DMS 273 treated with DMSO at 0.1 percent for 48 hours (cell line): Measurements from ENCODE around the gene GAK.

Experiments used
- DNase-seq: peaks from one replicate; lab custom pipeline; 2025; lab: John Stamatoyannopoulos, UW

The GAK gene

DNA sequence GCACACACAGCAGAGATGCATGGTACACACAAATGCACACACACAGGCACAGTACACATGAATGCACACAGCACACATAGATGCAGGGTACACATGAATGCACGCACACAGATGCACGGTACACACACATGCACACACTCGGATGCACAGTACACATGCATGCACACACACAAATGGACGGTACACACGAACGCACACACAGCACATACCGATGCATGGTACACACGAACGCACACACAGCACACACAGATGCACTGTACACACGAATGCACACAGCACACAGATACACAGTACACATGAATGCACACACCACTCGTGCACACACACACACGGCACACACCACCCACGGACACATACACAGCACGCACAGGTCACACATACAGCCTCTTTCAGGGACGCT, 62.3 kb downstream of the GAK start:
- DNase-seq, result no peak

DNA sequence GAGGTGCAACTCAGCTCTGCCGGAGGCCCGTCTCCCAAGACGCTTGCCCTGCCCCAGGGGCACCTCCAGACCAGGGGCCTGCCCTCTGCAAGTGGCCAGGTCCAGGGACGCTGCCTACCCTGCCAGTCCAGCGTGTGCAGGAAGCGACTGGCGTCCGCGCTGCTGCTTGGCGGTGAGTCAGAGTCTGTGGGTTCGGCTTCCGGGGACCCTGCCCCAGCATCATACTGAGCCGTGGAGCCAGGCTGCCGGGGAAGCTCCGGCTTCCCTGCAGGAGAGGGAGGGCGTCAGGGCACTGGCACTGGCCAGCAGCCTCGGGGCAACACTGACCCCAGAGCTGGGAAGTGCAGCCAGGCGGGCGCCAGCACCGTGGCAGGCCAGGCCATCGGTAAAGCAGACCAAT, 63.7 kb downstream of the GAK start:
- no peak for DNase-seq

DNA sequence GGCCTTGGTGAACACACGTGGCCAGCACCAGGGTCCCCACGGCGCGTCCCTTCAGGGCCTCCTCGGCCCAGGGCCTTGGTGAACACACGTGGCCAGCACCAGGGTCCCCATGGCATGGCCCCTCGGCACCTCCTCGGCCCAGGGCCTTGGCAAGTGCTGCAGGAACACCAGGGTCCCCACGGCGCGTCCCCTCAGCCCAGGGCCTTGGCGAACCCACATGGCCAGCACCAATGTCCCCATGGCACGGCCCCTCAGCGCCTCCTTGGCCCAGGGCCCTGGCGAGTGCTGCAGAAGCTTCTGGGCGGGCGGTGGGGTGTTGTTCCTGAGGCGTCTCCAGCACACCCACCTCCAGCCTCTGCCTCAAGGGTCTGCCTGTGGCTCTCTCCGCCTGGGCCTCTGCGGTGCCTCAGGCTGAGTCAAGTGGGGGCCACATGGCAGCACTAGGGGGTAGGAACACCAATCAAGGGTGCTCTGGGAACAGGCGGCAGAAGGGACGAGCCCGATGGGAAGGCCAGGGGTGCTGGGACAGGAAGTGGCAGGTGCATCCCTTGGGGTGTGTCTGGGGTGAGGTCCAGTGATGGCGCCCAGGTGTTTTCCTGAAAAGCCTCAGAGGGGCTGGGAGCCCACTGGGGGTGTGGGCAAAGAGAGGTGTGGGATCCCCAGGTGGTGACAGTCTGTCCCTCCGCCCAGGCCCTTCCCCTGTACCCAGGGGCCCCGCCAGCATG, 64.4 kb downstream of the GAK start:
- no peak for DNase-seq

DNA sequence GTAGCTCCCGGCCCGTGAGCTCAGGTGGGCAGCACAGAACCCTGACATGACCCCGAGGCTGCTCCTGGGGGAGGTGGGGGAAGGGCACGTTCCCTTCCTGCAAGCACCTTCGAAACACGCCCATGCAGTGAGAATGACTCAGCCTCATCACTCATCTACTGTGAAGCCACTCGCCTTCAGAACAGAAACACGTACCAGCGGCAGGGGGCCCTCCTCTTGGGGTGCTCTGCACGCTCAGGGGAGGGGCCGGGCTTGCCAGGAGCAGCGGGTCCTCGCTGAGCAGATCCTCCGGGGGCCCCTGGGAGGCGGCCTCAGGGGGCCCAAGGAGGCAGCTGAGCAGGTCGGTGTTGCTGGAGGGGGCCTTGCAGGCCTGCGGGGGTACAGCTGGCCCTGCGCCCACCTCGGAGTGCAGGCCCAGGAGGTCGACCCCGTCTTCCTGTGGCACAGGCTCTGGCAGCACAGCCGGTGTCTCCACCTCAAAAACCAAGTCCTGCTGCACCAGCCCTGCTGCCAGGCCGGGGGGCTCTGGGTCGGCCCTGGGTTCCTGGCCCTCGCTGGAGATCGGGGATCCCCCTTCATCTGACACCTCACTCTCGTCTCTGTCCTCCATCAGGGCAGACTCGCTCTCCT, 65.2 kb downstream of the GAK start:
- DNase-seq, result no peak

DNA sequence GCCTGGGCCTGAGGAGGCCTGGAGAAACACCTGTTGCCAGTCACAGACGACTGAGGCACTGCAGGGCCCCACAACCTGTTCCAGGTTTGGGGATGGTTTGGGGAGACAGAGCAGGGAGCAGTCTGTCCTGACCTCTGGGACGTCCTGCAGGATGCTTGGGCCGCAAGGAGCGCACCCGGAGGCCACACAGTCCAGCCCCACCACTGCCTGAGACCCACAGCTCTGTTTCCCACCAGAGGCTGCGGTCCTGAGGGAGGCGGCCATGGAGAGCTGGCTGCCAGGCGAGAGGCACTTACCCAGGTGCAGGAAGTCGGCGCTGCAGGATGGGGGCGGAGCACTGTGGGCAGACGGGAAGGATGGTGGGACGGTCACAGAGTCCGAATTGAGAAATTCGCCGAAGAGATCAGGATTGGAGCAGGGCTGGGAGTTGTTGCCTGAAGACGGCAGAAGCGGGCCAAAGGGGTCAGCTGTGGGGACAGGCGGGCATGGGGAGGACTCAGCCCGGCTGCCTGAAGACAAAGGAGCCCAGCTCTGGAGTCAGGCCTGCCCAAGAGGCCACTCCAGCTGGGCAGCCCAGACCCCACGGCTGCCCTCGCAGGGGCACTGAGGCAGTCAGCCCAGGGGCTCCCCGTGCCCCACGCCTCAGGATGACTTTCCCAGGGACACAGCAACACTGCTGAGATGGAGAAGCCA, 65.9 kb downstream of the GAK start:
- DNase-seq, result no peak

DNA sequence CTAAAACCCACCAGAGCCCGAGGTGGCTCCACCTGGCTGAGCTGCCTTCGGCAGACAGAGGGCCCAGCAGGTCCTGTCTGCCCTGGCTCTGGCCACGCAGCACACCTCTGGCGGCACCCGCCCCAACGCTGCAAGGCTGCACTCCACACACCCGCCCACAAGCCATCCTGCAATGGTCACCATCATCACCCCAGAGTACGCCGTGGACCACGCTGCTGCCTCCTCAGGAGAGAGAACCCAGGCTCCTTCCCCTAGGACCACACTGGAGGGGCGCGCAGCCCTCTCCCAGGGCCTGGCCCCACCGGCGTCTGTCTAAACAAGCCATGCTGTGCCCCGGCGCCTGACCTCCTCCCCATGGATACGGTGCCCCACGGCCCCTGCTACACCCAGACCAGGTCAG, 66.5 kb downstream of the GAK start:
- DNase-seq, result no peak

DNA sequence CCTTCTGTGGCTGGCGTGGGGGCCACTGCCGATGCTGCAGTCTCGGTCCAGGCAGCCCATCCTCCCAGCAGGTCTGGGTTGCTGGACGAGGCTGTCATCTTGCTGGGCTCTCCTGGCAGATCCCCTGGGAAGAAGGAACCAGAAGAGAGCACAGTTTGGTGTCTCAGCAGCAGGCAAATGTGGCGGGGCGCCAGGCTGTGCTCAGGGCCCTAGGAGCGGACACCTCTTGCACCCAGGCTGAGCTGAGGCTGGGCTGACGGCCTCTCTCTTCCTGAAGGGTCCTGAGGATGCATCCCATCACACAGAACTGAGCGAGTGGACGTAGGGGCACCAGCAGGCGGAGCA, 67.0 kb downstream of the GAK start:
- no peak for DNase-seq

DNA sequence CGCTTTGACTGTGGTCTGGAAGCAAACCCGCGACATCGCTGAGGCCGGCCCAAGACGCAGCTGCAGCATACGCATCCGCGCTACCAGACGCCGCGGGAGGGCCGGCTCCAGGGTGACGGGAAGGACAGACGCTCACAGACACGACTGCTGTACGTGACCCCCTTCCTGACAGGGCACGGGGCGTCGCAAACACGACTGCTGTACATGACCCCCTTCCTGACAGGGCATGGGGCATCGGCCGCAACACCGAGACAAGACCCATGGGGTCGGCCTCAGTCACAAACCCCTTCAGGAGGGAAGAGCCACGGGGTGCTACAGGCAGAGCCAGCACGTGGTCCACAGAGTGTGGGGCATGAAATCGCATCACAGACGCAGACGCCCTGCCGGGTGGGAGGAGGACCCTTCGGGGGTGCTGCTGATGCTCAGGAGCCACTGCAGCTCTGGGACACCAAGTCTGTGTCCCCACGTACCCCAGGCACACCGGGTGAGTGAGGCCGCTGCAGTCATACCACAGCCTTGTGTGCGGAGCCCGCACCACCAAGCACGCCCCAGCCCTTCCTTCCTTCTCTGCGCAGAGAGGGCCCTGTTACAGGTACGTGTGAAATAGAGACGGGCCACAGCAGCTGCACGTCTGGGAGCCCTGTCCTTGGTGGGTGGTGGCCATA, 67.5 kb downstream of the GAK start:
- no peak for DNase-seq

DNA sequence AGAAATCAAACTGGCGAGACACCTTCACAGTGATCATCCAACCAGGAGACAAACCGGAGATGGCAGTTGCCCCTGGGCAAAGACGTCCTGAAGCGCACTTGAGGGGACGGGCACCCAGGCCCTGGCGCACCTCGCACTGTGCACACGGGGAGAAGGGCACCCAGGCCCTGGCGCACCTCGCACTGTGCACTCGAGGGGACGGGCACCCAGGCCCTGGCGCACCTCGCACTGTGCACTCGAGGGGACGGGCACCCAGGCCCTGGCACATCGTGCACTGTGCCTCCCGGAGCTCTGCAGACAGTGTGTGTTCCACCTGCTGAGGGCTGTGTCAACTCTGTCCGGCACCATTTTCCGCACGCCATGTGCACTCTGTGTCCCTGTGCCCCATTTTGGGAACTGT, 71.6 kb downstream of the GAK start:
- DNase-seq, result no peak

DNA sequence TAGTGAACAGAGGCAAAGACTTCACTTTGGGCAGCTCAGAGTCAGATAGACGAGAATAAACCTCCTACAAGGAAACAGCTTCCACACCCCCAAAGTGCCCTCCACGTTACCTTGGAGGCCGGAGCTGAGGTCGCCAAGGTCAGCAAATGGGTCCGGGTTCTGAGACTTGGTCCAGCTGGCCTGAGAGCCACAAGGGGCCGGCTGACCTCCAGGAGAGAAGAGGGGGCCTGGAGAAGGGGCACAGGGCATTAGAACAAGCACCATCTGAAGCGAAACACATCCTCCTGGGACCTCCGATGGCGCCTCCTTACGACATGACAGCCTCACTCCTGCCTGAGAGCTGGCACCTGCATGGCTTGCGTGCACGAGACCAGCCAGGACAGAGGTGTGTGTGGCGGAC, 72.6 kb downstream of the GAK start:
- no peak for DNase-seq

DNA sequence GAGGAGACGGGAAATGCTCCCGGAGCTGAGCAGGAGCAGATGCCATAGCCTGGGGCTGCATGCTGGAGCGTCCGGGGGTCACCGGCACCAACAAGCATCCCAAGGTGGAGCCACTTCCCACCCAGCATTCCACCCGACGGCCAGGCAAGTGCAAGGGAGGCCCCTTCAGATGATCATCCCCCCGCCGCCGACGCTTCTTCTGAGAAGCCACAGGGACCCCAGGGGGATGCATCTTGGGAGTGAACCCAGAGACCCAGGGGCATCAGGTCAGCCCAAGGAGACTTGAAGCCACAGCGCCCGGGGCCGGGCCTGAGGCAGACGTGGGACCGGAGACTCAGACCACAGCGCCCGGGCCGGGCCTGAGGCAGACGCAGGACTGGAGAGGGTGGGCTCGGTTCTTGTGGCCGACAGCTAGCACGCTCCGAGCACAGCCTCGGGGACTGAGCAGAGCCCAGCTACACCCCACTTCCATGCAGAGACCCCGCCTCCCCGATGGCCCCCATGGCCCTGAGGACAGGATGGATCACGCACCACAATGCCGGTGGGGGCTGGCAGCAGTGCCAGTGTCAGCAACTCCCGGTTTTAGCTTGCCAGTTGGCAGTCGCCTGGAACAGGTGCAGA, 73.2 kb downstream of the GAK start:
- DNase-seq, result no peak

DNA sequence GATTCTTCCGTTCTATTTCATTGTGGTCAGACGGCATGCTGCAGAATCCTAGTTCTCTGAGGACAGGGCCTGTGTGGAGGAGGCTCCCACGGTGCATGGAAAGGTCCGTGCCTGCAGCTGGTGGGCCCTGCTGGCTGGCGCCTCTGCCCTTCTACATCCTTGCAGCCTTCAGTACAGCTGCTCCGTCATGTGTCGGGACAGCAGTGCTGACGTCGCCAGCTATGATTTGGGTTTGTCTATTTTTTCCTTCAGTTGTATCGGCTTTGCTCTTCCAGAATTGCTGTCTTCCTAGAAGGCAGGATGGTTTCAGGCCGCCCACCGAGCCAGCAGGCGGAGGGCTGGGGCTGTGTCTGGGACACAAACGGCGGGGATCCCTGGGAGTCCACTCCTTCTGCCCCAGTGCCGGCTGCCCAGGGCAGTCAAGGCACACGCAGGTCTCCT, 74.1 kb downstream of the GAK start:
- no peak for DNase-seq

DNA sequence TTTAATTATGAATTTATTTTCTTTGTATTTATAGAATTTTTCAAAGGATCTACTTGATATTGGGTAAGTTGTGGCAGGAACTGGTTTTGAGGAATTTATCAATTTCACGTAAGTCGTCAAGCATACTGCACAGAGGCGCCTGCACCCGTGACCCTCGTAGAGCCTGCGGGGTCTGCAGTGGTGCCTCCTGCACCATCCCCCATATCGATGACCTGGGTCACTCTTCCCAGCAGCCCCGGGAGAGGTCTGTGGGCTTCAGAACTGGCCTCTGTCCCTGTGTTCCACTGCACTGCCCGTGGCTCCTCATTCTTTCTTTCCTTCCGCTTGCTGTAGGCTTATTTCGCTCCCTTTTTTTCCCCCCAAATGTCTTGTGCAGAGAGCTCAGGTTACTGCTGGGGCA, 74.7 kb downstream of the GAK start:
- no peak for DNase-seq

DNA sequence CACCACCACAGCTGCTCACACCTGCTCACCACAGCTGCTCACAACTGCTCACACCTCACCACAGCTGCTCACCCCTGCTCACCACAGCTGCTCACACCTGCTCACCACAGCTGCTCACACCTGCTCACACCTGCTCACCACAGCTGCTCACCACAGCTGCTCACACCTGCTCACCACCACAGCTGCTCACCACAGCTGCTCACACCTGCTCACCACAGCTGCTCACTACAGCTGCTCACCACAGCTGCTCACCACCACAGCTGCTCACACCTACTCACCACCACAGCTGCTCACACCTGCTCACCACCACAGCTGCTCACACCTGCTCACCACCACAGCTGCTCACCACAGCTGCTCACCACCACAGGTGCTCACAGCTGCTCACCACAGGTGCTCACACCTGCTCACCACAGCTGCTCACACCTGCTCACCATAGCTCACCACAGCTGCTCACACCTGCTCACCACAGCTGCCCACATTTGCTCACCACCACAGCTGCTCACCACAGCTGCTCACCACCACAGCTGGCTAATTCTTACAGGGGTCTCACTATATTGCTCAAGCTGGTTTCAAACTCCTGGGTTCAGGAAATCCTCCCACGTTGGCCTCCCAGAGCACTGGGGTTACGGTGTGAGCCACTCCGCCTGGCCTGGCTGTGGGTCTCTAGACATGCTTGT, 75.8 kb downstream of the GAK start:
- no peak for DNase-seq

DNA sequence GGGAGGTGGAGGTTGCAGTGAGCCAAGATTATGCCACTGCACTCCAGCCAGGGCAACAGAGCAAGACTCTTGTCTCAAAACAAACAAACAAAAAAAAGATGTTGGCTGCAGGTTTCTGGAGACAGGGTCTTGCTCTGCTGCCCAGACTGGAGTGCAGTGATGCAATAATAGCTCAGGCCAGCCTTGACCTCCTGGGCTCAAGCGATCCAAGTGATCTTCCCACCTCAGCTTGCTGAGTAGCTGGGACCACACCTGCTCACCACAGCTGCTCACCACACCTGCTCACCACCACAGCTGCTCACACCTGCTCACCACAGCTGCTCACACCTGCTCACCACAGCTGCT, 76.3 kb downstream of the GAK start:
- DNase-seq, result no peak

DNA sequence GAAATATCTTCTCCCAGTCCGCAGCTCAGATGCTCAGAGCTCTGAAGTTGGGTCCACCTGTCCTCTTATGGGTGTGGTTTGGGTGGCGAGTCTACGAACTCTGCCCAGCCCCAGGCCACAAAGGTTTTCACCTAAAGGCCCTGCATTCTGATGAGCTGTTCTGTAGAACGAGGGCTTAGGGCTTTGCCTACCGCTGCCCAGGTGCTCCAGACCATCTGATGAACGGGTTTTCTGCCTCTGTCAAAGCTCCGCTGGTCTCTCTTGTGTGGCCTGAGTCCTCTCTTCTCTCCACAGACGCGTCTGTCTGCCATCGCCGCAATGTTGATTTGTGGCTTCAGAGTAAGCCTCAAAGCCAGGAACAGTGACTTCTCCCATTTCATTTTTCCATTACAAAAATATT, 77.8 kb downstream of the GAK start:
- no peak for DNase-seq

DNA sequence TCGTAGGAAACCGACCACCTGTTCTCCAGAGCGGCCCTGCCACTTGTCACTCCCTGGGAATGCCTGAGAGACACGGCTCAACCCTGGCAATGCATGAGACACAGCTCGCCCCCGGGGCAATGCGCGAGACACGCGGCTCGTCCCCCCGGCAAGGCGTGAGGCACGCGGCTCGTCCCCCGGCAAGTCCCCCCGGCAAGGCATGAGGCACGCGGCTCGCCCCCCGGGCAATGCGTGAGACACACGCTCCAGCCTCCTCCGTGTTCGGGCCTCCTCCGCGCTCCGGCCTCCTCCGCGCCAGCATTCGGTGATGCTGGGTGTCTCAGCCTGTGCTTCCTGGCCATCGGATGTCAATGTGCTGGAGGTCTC, 78.7 kb downstream of the GAK start:
- no peak for DNase-seq

DNA sequence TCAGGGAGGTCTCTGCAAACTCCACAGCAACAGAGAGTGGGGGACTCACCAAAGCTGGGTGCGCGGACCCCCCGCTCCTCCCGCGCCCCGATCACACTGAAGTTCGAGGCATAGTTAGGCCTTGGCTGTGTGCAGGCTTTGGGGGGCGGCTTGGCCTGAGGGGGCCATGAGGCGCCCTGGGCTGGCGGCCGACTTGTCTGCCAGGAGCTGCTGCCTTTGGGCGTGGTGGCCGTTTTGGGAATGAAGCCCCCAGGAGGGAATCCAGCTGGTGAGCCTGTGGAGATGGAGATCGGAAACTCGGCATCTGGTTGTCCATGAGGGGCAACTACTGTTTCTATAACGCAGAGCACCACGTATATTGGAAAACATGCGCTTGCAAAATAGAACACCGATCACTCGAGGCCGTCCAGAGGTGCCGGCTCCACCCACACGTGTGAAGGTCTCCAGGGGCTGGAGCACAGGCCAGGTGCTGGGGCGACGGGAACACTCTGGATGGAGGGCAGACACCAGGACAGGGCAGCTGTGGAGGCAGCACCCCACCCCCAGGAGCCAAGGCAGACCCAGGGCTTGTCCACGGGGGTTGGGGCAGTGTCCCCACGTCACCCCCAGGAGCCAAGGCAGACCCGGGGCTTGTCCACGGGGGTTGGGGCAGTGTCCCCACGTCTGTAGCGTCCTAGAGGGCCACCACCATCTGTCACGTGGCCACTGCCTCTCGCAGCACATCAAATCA, 80.2 kb downstream of the GAK start:
- DNase-seq, result no peak

DNA sequence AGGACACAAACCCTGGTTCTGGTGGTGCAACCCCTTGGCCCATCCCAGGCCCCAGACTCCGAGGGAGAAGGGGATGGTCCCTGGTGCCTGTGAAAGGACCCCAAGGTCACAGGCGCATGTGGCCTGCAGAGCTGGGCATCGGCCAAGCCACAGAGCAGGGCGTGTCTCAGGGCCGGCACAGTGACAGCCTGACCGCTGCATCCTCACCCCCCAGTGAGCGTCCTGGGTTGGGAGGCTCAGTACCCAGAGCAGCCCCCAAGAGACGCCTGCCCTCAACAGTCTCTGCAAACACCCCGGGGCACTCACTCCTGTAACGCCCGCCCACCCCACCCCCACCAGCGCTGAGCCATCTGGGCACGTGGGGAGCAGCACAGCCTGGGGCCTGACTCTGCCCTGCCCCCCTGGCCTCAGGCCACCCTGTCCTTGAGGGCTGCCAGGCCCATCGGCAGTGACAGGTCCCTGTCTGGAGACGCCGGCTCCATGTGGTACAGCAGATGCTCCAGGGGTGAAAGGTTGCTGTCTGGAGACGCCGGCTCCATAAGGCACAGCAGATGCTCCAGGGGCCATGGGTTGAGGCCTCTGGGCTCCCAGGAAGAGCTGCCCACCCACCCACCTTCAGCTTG, 81.7 kb downstream of the GAK start:
- DNase-seq, result no peak

DNA sequence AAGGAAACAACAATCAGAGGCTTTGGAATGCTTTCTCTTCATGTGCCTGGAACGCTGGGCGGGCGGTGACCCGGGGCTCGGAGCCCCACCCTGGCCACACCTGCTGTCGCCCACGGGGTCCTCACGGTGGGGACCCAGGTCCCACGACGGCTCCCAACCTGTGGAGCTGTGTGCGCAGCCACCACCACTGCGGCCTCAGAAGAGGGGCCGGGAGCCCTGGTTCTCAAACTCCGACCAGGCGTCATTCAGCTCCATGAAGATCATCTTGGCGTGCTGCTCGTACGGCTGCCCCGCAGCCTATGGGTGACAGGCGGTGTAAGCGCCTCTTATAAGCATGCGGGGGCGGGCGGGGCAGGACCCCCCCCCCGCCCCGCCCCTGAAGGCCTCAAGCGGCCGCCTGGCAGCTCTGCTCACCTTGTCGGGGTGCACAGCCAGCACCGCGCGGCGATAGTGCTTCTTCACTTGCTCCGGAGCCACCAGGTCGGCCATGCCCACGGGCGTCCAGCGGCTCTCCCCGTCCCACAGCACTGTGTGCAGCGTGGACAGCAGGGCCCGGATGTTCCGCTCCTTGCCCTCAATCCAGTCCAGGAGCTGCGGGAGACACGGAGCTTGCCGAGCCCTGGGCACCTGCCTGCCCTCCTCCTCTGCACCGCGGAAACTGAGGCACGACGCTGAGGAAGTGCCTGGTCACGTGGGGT, 82.5 kb downstream of the GAK start:
- DNase-seq, result no peak
